ENCODE measurements around the gene PRDX6. TPM values are rescaled to one million over a fixed set of nuclear protein-coding genes. Genes with fewer than 3 reads are reported as not detected.
A peak's percentile ranks its signal among the peaks of the same experiment; 100 is the strongest.
"Not testable (repeated sequence)": the region's sequence is repeated elsewhere in the genome, so short reads cannot be mapped to it uniquely, and the experiment has no call there.

Gene PRDX6
- total and polyA plus RNA-seq, 7 donors, result 369 to 592 (median 529) TPM

GRCh38 chr1:173473599-173474011 is 3.5 kb upstream of the PRDX6 start:
- Histone ChIP-seq H3K36me3 (ENCODE audit: insufficient read depth in 1 of 2, low read depth in 1 of 2) (no peaks in the 10 kb centered on the region), H3K27ac (no peak overlapping the region), H3K27me3 (ENCODE audit: insufficient read depth in 3 of 3, low read length in 2 of 3) (no peaks in the 10 kb centered on the region), H3K4me3 (no peak overlapping the region), H3K4me1 (peaks cover 14% of the 10 kb centered on the region), H3K9me3 (no peaks in the 10 kb centered on the region)
- intact Hi-C loops (cut with DNase I), result loop anchor here in 1 of 2 donors (5.0 kb wide), 1 partner anchor 41 kb away; no protein-coding TSS in a partner anchor
- no peak for DNase-seq
- TF ChIP-seq, protein P1, sequence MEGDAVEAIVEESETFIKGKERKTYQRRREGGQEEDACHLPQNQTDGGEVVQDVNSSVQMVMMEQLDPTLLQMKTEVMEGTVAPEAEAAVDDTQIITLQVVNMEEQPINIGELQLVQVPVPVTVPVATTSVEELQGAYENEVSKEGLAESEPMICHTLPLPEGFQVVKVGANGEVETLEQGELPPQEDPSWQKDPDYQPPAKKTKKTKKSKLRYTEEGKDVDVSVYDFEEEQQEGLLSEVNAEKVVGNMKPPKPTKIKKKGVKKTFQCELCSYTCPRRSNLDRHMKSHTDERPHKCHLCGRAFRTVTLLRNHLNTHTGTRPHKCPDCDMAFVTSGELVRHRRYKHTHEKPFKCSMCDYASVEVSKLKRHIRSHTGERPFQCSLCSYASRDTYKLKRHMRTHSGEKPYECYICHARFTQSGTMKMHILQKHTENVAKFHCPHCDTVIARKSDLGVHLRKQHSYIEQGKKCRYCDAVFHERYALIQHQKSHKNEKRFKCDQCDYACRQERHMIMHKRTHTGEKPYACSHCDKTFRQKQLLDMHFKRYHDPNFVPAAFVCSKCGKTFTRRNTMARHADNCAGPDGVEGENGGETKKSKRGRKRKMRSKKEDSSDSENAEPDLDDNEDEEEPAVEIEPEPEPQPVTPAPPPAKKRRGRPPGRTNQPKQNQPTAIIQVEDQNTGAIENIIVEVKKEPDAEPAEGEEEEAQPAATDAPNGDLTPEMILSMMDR (IDR thresholded peaks at IDR 0.05), result no peak
- ATAC-seq, result no peak
- 61 to 74% (median 67%) methylated on average over 2 of the region's 2 CpGs for WGBS, 3 donors

DNA sequence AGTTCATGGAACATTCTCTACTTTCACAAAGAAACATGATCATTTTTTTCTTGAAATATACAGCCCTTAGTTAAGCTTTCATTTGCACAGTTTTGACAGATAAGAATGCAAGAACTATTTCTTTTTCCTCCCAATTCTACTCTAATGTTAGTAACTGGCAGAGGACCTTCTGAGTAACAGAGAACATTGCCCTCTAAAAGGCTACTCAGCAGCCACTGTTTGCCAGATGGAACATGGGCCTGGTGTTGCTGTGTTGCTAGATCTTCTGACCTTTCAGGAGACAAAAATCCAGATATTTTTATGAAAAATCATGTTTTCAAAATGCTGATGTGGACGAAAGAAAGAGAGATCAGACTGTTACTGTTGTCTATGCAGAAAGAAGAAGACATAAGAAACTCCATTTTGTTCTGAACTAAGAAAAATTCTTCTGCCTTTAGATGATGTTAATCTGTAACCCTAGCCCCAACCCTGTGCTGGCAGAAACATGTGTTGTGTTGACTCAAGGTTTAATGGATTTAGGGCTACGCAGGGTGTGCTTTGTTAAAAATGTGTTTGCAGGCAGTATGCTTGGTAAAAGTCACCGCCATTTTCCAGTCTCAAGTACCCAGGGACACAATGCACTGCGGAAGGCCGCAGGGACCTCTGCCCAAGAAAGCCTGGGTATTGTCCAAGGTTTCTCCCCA is 2.9 kb upstream of the PRDX6 start:
- H3K9me3 ChIP-seq, result no peaks in the 10 kb centered on the region
- no peak for ATAC-seq
- DNase-seq, result no peak
- peaks cover 19% of the 10 kb centered on the region for H3K4me1 ChIP-seq
- H3K36me3 ChIP-seq (ENCODE audit: insufficient read depth in 1 of 2, low read depth in 1 of 2), result no peaks in the 10 kb centered on the region
- no peak overlapping the region for H3K27ac ChIP-seq
- H3K4me3 ChIP-seq, result no peak overlapping the region
- TF ChIP-seq, protein P1 (IDR thresholded peaks at IDR 0.05), result no peak
- WGBS, 3 donors, result 80 to 97% (median 89%) methylated on average over 5 of the region's 5 CpGs
- H3K27me3 ChIP-seq (ENCODE audit: insufficient read depth in 3 of 3, low read length in 2 of 3), result no peaks in the 10 kb centered on the region
- intact Hi-C loops (cut with DNase I), result loop anchor here in 1 of 2 donors (5.0 kb wide), 1 partner anchor 42 kb away; no protein-coding TSS in a partner anchor

DNA sequence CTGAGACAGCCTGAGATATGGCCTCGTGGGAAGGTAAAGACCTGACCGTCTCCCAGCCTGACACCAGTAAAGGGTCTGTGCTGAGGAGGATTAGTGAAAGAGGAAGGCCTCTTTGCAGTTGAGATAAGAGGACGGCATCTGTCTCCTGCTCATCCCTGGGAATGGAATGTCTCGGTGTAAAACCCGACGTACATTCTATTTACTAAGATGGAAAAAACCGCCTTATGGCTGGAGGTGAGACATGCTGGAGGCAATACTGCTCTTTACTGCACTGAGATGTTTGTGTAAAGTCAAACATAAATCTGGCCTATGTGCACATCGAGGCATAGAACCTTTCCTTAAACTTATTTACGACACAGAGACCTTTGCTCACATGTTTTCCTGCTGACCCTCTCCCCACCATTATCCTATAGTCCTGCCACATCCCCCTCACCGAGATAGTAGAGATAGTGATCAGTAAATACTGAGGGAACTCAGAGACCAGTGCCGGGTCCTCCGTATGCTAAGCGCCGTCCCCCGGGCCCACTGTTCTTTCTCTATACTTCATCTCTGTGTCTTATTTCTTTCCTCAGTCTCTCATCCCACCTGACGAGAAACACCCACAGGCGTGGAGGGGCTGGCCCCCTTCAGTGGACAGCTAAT is 2.2 kb upstream of the PRDX6 start:
- H3K9me3 ChIP-seq; H3K27me3 ChIP-seq (ENCODE audit: insufficient read depth in 3 of 3, low read length in 2 of 3); H3K36me3 ChIP-seq (ENCODE audit: insufficient read depth in 1 of 2, low read depth in 1 of 2); DNase-seq; H3K4me3 ChIP-seq; H3K27ac ChIP-seq; ATAC-seq: not testable (repeated sequence)
- intact Hi-C loops (cut with DNase I), result loop anchor here (5.0 kb wide), 2 partner anchors 43 to 347 kb away; partner anchors contain the start of genes CENPL (in 1 of the 2) and DARS2 (in 1 of the 2)
- H3K4me1 ChIP-seq, result peaks cover 26% of the 10 kb centered on the region
- 83 to 86% (median 84%) methylated on average over 17 of the region's 17 CpGs for WGBS, 3 donors

DNA sequence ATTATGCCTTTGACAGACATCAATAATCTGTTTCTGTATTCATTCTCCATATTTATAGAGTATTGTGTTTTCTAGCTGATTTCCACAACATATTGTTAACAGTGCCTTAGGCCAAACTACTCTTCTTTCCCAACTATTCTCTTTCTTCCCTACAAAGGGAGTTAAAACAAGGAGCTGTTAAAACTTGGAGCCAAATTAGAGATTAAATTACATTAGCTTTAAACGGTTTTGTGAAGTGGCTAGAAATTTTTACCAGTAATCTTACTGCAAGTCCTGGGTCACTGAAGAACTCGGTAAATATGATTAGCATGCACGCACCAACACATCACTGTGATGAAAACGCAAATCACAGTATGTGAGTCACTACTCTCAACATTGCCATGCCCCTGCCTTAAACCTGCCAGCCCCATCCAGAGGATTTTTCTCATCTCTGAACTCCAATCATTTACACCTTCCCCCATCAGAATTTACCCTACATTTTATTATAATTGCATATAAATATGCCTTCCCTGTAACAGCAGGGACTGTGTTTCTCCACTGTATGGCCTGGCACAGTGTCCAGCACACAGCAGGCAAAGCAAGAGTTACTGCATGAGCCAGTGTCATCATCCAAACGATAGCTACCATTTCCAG is 1.5 kb upstream of the PRDX6 start:
- H3K4me3 ChIP-seq, result peak overlapping the region; percentile 84
- ATAC-seq, result no peak
- intact Hi-C loops (cut with DNase I), result loop anchor here in 1 of 2 donors (2.0 to 5.0 kb wide), 2 partner anchors 347 to 547 kb away; partner anchors contain the start of genes CENPL, DARS2 and RC3H1
- DNase-seq, result no peak
- H3K9me3 ChIP-seq, result no peaks in the 10 kb centered on the region
- H3K4me1 ChIP-seq, result peaks cover 33% of the 10 kb centered on the region
- H3K27me3 ChIP-seq (ENCODE audit: insufficient read depth in 3 of 3, low read length in 2 of 3), result no peaks in the 10 kb centered on the region
- TF ChIP-seq, protein P1 (IDR thresholded peaks at IDR 0.05), result no peak
- WGBS, 3 donors, result 34 to 49% (median 38%) methylated on average over 5 of the region's 5 CpGs
- peaks cover 0 to 14% of the 10 kb centered on the region in 2 donors for H3K36me3 ChIP-seq (ENCODE audit: insufficient read depth in 1 of 2, low read depth in 1 of 2)
- peak overlapping the region; percentile 92 for H3K27ac ChIP-seq

Data from psoas muscle (tissue), 8 donors.